ENCODE results near the gene GPR3. TPM values are rescaled to one million over a fixed set of nuclear protein-coding genes. Genes with fewer than 3 reads are reported as not detected.

The GPR3 gene
- total and polyA plus RNA-seq, 3 donors from 2014 or later, result 0.12 to 0.47 (median 0.20) TPM

- no peaks in the 10 kb centered on the region for H3K27me3 ChIP-seq
- H3K9me3 ChIP-seq, result no peaks in the 10 kb centered on the region
- H3K27ac ChIP-seq, result no peak overlapping the region
- intact Hi-C loops (cut with DNase I; ENCODE audit: low total_unique reads), result no loop called here
- no peak overlapping the region for H3K4me3 ChIP-seq
- H3K36me3 ChIP-seq (ENCODE audit: low read depth, missing control alignments), result no peaks in the 10 kb centered on the region
- TF ChIP-seq POLR2A (IDR thresholded peaks at IDR 0.05) (no peak), CTCF (IDR thresholded peaks at IDR 0.05) (no peak)
- H3K4me1 ChIP-seq, result peaks cover 8% of the 10 kb centered on the region
- 68 to 70% methylated on average over 12 of the region's 12 CpGs for WGBS, 2 donors
- no peak for DNase-seq
Observed at GRCh38 chr1:27377760-27378495, 14.5 kb upstream of the GPR3 start.

DNA sequence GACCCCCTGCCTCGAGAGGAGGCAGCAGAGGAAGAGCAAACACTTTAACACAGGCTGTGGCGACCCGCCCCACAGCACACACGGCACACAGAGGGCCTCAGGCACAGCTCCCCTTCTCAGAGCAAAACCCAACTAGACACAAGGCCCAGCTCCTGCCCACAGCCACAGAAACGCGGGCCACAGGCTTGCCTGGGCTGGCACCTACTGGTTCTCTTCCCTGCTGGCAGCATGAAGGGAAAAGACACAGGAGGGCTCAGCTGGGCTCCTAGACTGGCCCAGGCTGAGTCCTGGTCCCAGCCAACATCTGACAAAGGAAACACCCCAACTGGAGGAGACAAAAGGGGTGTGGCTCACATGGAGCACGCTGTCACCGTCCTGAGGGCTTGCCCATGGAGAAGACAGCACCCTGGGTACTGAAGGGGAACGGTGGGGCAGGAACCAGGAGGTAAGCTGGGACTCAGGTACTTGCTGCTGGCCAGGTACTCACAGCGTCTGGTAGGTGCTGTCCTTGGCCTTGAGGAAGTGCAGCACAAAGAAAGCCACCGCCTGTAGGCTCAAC, 12.8 kb upstream of the GPR3 start:
- TF ChIP-seq POLR2A (IDR thresholded peaks at IDR 0.05) (no peak), CTCF (IDR thresholded peaks at IDR 0.05) (no peak)
- no peak overlapping the region for H3K27ac ChIP-seq
- no peaks in the 10 kb centered on the region for H3K36me3 ChIP-seq (ENCODE audit: low read depth, missing control alignments)
- H3K9me3 ChIP-seq, result no peaks in the 10 kb centered on the region
- intact Hi-C loops (cut with DNase I; ENCODE audit: low total_unique reads), result no loop called here
- H3K27me3 ChIP-seq, result no peaks in the 10 kb centered on the region
- WGBS, 2 donors, result 84 to 86% methylated on average over 6 to 10 of the region's 11 CpGs
- peaks cover 8% of the 10 kb centered on the region for H3K4me1 ChIP-seq
- DNase-seq, result no peak
- no peak overlapping the region for H3K4me3 ChIP-seq

- Histone ChIP-seq H3K27me3 (no peaks in the 10 kb centered on the region), H3K4me3 (no peak overlapping the region), H3K4me1 (peaks cover 8% of the 10 kb centered on the region), H3K36me3 (ENCODE audit: low read depth, missing control alignments) (no peaks in the 10 kb centered on the region), H3K9me3 (no peaks in the 10 kb centered on the region), H3K27ac (no peak overlapping the region)
- WGBS, 2 donors, result 80 to 86% methylated on average over 1 to 4 of the region's 4 CpGs
- intact Hi-C loops (cut with DNase I; ENCODE audit: low total_unique reads), result no loop called here
- no peak for TF ChIP-seq CTCF (IDR thresholded peaks at IDR 0.05)
- no peak for TF ChIP-seq POLR2A (IDR thresholded peaks at IDR 0.05)
- DNase-seq, result no peak
Observed at GRCh38 chr1:27380224-27380623, 12.2 kb upstream of the GPR3 start.

DNA sequence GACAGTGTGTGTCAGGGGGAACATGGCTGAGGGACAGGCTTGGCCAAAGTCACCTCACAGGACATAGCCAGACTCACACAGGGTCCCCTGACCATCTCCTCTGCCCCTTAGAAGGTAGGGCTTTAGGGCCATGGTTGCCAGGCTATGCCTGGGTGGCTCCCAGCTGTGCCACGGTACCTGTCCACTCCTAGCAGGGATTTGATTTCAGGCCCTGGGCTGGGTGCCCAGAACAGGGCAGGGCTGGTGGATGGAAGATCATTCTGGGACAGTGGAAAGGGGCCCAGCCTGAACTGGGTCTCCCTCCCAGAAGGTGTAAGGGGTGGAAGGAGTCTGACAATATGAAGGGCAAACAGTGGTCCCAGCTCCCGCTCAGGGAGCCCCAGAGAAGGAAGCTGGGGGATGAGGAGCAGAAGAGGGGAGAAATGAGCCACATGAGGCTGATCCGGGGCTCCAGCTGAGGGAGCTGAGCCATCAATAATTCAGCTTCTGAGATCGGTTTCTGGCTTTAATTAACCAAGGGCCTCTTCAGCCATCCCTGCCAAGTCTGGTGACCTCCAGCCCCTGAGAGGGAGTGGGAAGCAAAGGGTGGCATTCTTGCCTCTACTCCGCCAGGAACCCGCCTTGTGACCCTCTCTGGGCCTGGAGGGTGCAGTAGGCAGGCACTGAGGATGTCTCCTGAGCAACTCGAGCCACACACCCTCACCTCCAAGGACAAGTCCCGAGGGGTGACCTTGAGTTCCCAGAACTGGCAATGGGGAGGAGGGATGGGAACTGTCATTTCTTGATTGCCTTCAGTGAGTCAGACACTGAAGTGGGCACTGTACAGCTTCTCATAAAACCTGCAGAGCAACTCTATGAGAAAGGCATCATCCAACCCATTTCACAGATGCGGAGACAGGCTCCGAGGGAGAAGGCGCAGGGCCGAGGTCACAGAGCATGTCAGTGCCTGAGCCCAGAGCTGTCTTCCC, 11.4 kb upstream of the GPR3 start:
- TF ChIP-seq POLR2A (IDR thresholded peaks at IDR 0.05) (no peak), CTCF (IDR thresholded peaks at IDR 0.05) (no peak)
- DNase-seq, result no peak
- peaks cover 8% of the 10 kb centered on the region for H3K4me1 ChIP-seq
- H3K27me3 ChIP-seq, result no peaks in the 10 kb centered on the region
- H3K36me3 ChIP-seq (ENCODE audit: low read depth, missing control alignments), result no peaks in the 10 kb centered on the region
- no peaks in the 10 kb centered on the region for H3K9me3 ChIP-seq
- H3K4me3 ChIP-seq, result no peak overlapping the region
- WGBS, 2 donors, result 61 to 63% methylated on average over 8 to 12 of the region's 12 CpGs
- intact Hi-C loops (cut with DNase I; ENCODE audit: low total_unique reads), result no loop called here
- H3K27ac ChIP-seq, result no peak overlapping the region
